WTC11 (cell line): Measurements from ENCODE around the gene PCID2. TPM values are rescaled to one million over a fixed set of nuclear protein-coding genes. Genes with fewer than 3 reads are reported as not detected.

ENCODE experiments used
- ATAC-seq: fragments of 200-7000 bp; cut with Tn5 transposase; 2 replicates; pipeline ENCODE4 v1.10.0; 2021; ENCODE audit warnings: mild to moderate bottlenecking, moderate library complexity
- CTCF ChIA-PET: fragments of 300-600 bp; sonication (Branson Sonifier 250); formaldehyde crosslinking; loops from one replicate; lab custom pipeline; 2021; ENCODE audit warnings: antibody characterized with exemption; lab: Charles Lee
- POLR2A ChIA-PET: fragments of 350-600 bp; sonication (Branson Sonifier 250); formaldehyde crosslinking; loops from one replicate; lab custom pipeline; 2021; ENCODE audit warnings: antibody characterized with exemption; lab: Charles Lee
- DNase-seq: peaks from one replicate; pipeline ENCODE4 v3.0.0; 2021; ENCODE audit warnings: low spot score
- H3K27ac Mint-ChIP-seq: 2 replicates; pipeline ENCODE4 v1.8.0; 2021; ENCODE audit warnings: mixed read lengths
- H3K27me3 Mint-ChIP-seq: 2 replicates; pipeline ENCODE4 v1.8.0; 2021; ENCODE audit warnings: low read depth, mild to moderate bottlenecking, moderate library complexity, mixed read lengths
- H3K36me3 Mint-ChIP-seq: 2 replicates; pipeline ENCODE4 v1.8.0; 2021; ENCODE audit warnings: mixed read lengths
- H3K4me1 Mint-ChIP-seq: 2 replicates; pipeline ENCODE4 v1.8.0; 2022; ENCODE audit warnings: mixed read lengths
- H3K4me3 Mint-ChIP-seq: 2 replicates; pipeline ENCODE4 v1.8.0; 2021; ENCODE audit warnings: mild to moderate bottlenecking, moderate library complexity, mixed read lengths
- H3K9me3 Mint-ChIP-seq: 2 replicates; pipeline ENCODE4 v1.8.0; 2021; ENCODE audit warnings: mixed read lengths
- CREM ChIP-seq: sonication (generic); formaldehyde crosslinking; IDR thresholded peaks from 2 replicates; pipeline ENCODE4 v1.8.1; 2022; ENCODE audit warnings: mild to moderate bottlenecking, missing genetic modification reagents, moderate library complexity
- ETV6 ChIP-seq: sonication (generic); formaldehyde crosslinking; IDR thresholded peaks from 2 replicates; pipeline ENCODE4 v1.8.1; 2022; ENCODE audit warnings: mild to moderate bottlenecking, missing genetic modification reagents
- FOXJ3 ChIP-seq: sonication (generic); formaldehyde crosslinking; IDR thresholded peaks from 2 replicates; pipeline ENCODE4 v1.9.0; 2021; ENCODE audit warnings: missing genetic modification reagents, mild to moderate bottlenecking, borderline replicate concordance
- GRHL2 ChIP-seq: fragments of 250-450 bp; sonication (Bioruptor Pico); IDR thresholded peaks from 2 replicates; pipeline ENCODE4 v1.8.0; 2022; ENCODE audit warnings: mild to moderate bottlenecking, moderate library complexity; ENCODE audit not compliant: insufficient replicate concordance, severe bottlenecking
- NFE2L1 ChIP-seq: sonication (generic); formaldehyde crosslinking; IDR thresholded peaks from 2 replicates; pipeline ENCODE4 v1.8.1; 2023; ENCODE audit warnings: missing genetic modification reagents
- NFYB ChIP-seq: sonication (generic); formaldehyde crosslinking; conservative IDR thresholded peaks from 2 replicates; pipeline ENCODE4 v1.8.0; 2022; ENCODE audit warnings: low read depth, missing genetic modification reagents
- NR2C2 ChIP-seq: sonication (generic); formaldehyde crosslinking; IDR thresholded peaks from 2 replicates; pipeline ENCODE4 v1.8.0; 2022; ENCODE audit warnings: mild to moderate bottlenecking, missing genetic modification reagents
- NR3C1 ChIP-seq: sonication (generic); formaldehyde crosslinking; conservative IDR thresholded peaks from 2 replicates; pipeline ENCODE4 v1.8.1; 2023; ENCODE audit warnings: low read depth, mild to moderate bottlenecking, missing genetic modification reagents
- RELA ChIP-seq: sonication (generic); formaldehyde crosslinking; IDR thresholded peaks from 2 replicates; pipeline ENCODE4 v1.8.1; 2022; ENCODE audit warnings: missing genetic modification reagents, mild to moderate bottlenecking, borderline replicate concordance
- SP1 ChIP-seq: sonication (generic); formaldehyde crosslinking; conservative IDR thresholded peaks from 2 replicates; pipeline ENCODE4 v1.8.1; 2022; ENCODE audit warnings: missing genetic modification reagents
- TEAD1 ChIP-seq: sonication (generic); formaldehyde crosslinking; IDR thresholded peaks from 2 replicates; pipeline ENCODE4 v1.8.0; 2022; ENCODE audit warnings: mild to moderate bottlenecking, missing genetic modification reagents
- ZNF138 ChIP-seq: sonication (generic); formaldehyde crosslinking; conservative IDR thresholded peaks from 2 replicates; pipeline ENCODE4 v1.8.1; 2022; ENCODE audit warnings: mild to moderate bottlenecking, moderate library complexity, missing genetic modification reagents
- total RNA-seq: library from RNA; stranded (reverse); gene quantifications from 3 replicates; pipeline ENCODE4 v1.2.3, GENCODE V29; 2021
- TF ChIP-seq, protein P1 (sequence below): sonication (generic); formaldehyde crosslinking; IDR thresholded peaks from 2 replicates; pipeline ENCODE4 v1.8.0; 2023; ENCODE audit warnings: missing genetic modification reagents, mild to moderate bottlenecking, borderline replicate concordance
- TF ChIP-seq, protein P2 (sequence below): sonication (generic); formaldehyde crosslinking; IDR thresholded peaks from 2 replicates; pipeline ENCODE4 v1.8.0; 2023; ENCODE audit warnings: mild to moderate bottlenecking, missing genetic modification reagents
- TF ChIP-seq, protein P3 (sequence below): sonication (generic); formaldehyde crosslinking; IDR thresholded peaks from 2 replicates; pipeline ENCODE4 v1.8.0; 2022; ENCODE audit warnings: missing genetic modification reagents

The PCID2 gene
- total RNA-seq, 1 experiment from 2014 or later = 69.4 TPM

DNA sequence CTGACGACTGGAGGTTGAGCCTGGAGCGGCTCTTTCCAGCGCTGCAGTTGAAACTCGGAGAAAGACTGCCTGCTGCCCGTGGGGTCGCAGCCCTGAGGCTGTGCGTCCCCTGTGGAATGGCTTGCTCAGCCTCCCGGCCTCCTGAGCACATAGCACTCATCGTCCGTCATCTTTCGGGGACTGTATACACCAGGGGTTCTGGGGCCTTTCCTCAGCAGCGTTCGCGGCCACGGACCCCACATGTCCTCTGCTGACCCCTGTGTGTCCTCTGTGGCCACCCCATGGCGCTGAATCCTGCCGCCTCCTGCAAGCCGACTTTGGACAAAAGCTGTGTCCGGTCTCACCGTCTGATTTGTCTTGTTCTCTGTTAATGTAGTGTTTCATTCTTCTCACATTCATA lies 21.3 kb upstream of the PCID2 start:
- no peak for TF ChIP-seq RELA (CRISPR knock-in tag)
- TF ChIP-seq NFYB = no peak
- TF ChIP-seq, protein P1, sequence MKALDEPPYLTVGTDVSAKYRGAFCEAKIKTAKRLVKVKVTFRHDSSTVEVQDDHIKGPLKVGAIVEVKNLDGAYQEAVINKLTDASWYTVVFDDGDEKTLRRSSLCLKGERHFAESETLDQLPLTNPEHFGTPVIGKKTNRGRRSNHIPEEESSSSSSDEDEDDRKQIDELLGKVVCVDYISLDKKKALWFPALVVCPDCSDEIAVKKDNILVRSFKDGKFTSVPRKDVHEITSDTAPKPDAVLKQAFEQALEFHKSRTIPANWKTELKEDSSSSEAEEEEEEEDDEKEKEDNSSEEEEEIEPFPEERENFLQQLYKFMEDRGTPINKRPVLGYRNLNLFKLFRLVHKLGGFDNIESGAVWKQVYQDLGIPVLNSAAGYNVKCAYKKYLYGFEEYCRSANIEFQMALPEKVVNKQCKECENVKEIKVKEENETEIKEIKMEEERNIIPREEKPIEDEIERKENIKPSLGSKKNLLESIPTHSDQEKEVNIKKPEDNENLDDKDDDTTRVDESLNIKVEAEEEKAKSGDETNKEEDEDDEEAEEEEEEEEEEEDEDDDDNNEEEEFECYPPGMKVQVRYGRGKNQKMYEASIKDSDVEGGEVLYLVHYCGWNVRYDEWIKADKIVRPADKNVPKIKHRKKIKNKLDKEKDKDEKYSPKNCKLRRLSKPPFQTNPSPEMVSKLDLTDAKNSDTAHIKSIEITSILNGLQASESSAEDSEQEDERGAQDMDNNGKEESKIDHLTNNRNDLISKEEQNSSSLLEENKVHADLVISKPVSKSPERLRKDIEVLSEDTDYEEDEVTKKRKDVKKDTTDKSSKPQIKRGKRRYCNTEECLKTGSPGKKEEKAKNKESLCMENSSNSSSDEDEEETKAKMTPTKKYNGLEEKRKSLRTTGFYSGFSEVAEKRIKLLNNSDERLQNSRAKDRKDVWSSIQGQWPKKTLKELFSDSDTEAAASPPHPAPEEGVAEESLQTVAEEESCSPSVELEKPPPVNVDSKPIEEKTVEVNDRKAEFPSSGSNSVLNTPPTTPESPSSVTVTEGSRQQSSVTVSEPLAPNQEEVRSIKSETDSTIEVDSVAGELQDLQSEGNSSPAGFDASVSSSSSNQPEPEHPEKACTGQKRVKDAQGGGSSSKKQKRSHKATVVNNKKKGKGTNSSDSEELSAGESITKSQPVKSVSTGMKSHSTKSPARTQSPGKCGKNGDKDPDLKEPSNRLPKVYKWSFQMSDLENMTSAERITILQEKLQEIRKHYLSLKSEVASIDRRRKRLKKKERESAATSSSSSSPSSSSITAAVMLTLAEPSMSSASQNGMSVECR (CRISPR knock-in tag) = no peak
- no peak for TF ChIP-seq NR3C1 (CRISPR knock-in tag)
- TF ChIP-seq SP1 (CRISPR knock-in tag) = no peak
- TF ChIP-seq GRHL2 (CRISPR knock-in tag) = no peak
- no peak for TF ChIP-seq NR2C2 (CRISPR knock-in tag)
- no peak for TF ChIP-seq ZNF138
- TF ChIP-seq FOXJ3 (CRISPR knock-in tag) = no peak
- TF ChIP-seq, protein P2, sequence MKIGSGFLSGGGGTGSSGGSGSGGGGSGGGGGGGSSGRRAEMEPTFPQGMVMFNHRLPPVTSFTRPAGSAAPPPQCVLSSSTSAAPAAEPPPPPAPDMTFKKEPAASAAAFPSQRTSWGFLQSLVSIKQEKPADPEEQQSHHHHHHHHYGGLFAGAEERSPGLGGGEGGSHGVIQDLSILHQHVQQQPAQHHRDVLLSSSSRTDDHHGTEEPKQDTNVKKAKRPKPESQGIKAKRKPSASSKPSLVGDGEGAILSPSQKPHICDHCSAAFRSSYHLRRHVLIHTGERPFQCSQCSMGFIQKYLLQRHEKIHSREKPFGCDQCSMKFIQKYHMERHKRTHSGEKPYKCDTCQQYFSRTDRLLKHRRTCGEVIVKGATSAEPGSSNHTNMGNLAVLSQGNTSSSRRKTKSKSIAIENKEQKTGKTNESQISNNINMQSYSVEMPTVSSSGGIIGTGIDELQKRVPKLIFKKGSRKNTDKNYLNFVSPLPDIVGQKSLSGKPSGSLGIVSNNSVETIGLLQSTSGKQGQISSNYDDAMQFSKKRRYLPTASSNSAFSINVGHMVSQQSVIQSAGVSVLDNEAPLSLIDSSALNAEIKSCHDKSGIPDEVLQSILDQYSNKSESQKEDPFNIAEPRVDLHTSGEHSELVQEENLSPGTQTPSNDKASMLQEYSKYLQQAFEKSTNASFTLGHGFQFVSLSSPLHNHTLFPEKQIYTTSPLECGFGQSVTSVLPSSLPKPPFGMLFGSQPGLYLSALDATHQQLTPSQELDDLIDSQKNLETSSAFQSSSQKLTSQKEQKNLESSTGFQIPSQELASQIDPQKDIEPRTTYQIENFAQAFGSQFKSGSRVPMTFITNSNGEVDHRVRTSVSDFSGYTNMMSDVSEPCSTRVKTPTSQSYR (CRISPR knock-in tag) = no peak
- Mint-ChIP-seq H3K27me3 (no peaks in the 10 kb centered on the region), H3K4me3 (no peak overlapping the region), H3K27ac (no peak overlapping the region), H3K4me1 (no peaks in the 10 kb centered on the region), H3K36me3 (peaks cover 68% of the 10 kb centered on the region), H3K9me3 (no peaks in the 10 kb centered on the region)
- no peak for DNase-seq
- ChIA-PET CTCF (interaction anchor here (2.0 kb wide), 1 partner anchor 9 kb away, joined by 6 read pairs; no protein-coding TSS in a partner anchor), POLR2A (no interaction called here)
- ATAC-seq = no peak

DNA sequence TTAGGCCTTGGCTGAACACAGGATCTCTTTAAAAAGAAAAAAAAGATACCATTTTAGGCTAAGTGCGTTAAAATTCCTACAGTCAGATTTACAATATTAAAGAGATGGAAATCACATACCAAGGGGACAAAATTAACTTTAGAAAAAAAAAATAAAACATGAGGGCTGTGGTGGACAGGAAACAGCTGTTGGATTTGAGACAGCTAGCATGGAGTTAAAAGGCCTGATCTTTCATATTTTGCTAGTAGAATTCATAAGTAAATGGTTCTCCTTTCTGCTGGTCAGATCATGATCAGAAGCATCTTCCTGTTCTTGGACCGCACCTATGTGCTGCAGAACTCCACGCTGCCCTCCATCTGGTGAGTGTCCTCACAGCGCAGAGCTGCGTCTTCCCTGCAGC lies 20.7 kb upstream of the PCID2 start:
- Mint-ChIP-seq H3K36me3 (peaks cover 68% of the 10 kb centered on the region), H3K4me1 (no peaks in the 10 kb centered on the region), H3K4me3 (no peak overlapping the region), H3K27me3 (no peaks in the 10 kb centered on the region), H3K27ac (peak overlapping the region; percentile 28; the same call in 1 of the 2 replicates), H3K9me3 (no peaks in the 10 kb centered on the region)
- TF ChIP-seq TEAD1 (CRISPR knock-in tag) = no peak
- TF ChIP-seq, protein P3, sequence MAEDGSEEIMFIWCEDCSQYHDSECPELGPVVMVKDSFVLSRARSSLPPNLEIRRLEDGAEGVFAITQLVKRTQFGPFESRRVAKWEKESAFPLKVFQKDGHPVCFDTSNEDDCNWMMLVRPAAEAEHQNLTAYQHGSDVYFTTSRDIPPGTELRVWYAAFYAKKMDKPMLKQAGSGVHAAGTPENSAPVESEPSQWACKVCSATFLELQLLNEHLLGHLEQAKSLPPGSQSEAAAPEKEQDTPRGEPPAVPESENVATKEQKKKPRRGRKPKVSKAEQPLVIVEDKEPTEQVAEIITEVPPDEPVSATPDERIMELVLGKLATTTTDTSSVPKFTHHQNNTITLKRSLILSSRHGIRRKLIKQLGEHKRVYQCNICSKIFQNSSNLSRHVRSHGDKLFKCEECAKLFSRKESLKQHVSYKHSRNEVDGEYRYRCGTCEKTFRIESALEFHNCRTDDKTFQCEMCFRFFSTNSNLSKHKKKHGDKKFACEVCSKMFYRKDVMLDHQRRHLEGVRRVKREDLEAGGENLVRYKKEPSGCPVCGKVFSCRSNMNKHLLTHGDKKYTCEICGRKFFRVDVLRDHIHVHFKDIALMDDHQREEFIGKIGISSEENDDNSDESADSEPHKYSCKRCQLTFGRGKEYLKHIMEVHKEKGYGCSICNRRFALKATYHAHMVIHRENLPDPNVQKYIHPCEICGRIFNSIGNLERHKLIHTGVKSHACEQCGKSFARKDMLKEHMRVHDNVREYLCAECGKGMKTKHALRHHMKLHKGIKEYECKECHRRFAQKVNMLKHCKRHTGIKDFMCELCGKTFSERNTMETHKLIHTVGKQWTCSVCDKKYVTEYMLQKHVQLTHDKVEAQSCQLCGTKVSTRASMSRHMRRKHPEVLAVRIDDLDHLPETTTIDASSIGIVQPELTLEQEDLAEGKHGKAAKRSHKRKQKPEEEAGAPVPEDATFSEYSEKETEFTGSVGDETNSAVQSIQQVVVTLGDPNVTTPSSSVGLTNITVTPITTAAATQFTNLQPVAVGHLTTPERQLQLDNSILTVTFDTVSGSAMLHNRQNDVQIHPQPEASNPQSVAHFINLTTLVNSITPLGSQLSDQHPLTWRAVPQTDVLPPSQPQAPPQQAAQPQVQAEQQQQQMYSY = no peak
- TF ChIP-seq NFE2L1 (CRISPR knock-in tag) = no peak
- TF ChIP-seq ETV6 (CRISPR knock-in tag) = no peak
- no peak for TF ChIP-seq CREM (CRISPR knock-in tag)
- POLR2A ChIA-PET = no interaction called here
- CTCF ChIA-PET = interaction anchor here (2.0 kb wide), 1 partner anchor 9 kb away, joined by 6 read pairs; no protein-coding TSS in a partner anchor
- ATAC-seq (no peak), DNase-seq (no peak)
